NCI-H2081 (cell line): ENCODE data around the gene THAP11.
"Not testable (repeated sequence)": the region's sequence is repeated elsewhere in the genome, so short reads cannot be mapped to it uniquely, and the experiment has no call there.

Experiments used
- DNase-seq, 2 experiments: peaks; one replicate each; lab custom pipeline; 2025; lab: John Stamatoyannopoulos, UW

THAP11 gene

DNA sequence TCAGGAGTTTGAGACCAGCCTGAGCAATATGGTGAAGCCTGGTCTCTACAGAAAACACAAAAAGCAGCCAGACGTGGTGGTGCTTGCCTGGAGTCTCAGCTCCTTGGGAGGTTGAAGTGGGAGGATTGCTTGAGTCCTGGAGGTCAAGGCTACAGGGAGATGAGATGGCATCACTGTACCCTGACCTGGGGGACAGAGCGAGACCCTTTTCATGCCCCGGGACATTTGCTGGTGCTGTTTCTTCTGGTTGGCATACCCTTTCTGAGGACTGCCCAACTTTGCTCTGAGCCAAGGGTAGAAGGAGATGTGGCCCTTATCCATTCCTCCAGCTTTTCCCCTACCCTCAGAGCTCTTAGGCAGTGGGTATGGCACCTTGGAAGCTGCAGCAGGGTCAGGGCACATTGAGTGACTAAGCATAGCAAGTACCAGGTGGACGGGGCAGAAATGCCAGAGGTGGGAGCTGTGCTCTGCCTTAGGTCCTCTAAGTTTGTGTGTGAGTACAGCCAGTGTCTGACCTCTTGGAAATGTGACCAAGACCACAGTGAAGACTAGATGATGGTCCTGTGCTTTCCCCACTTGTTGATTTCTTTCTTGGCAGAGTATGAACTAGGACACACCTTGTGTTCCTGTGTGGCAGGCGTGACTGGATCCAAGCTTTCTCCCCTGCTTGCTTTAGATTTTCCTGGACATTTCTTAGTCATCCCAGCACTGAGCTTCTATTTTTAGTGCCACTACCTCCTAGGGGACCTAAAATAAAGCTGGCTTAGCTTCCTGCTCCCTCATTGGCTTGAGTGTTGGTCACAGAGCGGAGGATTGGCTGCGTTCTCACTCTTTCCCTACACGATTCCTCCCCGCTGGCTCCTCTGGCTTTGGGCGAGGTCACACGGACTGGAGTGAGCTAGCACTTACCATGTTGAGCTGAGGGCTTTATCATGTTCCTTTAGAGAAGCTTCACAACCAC lies 20.8 kb downstream of the THAP11 start:
- DNase-seq, result no peak

DNA sequence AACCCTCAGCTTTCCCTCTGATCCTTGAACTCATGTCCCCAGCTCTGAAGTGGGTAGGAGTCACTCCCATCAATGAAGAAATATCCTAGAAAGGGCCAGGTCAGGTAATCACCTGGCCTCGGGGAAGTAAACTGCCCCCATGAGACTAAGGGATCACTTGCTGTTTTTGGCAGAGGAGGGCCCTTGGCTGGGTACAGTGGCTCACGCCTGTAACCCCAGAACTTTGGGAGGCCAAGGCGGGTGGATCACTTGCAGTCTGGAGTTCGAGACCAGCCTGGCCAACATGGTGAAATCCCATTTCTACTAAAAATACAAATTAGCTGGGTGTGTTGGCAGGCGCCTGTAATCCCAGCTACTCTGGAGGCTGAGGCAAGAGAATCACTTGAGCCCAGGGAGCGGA lies 21.9 kb downstream of the THAP11 start:
- DNase-seq, result not testable (repeated sequence)

GRCh38 chr16:67864594-67864993 lies 22.5 kb downstream of the THAP11 start:
- no peak for DNase-seq

- no peak for DNase-seq
Observed at GRCh38 chr16:67865318-67865717, 23.2 kb downstream of the THAP11 start.

DNA sequence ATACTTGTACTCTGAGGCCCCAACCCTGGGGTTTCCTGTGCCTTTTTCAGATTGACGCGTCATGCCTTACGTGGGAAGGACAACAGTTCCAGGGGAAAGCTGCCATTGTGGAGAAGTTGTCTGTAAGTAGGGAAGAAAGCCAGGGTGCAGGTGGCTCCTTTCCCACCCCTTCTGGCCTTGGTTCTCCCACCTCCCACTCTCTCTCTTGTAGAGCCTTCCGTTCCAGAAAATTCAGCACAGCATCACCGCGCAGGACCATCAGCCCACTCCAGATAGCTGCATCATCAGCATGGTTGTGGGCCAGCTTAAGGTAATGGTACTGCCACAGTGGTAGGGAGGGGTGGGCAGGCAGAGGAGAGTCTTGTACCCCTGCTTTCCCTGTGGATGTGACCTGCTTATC lies 26.2 kb downstream of the THAP11 start:
- DNase-seq, result no peak

GRCh38 chr16:67869653-67870052 lies 27.5 kb downstream of the THAP11 start:
- DNase-seq, result no peak

GRCh38 chr16:67871256-67871655 lies 29.1 kb downstream of the THAP11 start:
- no peak for DNase-seq

- no peak for DNase-seq
Observed at GRCh38 chr16:67872131-67872630, 30.1 kb downstream of the THAP11 start.

DNA sequence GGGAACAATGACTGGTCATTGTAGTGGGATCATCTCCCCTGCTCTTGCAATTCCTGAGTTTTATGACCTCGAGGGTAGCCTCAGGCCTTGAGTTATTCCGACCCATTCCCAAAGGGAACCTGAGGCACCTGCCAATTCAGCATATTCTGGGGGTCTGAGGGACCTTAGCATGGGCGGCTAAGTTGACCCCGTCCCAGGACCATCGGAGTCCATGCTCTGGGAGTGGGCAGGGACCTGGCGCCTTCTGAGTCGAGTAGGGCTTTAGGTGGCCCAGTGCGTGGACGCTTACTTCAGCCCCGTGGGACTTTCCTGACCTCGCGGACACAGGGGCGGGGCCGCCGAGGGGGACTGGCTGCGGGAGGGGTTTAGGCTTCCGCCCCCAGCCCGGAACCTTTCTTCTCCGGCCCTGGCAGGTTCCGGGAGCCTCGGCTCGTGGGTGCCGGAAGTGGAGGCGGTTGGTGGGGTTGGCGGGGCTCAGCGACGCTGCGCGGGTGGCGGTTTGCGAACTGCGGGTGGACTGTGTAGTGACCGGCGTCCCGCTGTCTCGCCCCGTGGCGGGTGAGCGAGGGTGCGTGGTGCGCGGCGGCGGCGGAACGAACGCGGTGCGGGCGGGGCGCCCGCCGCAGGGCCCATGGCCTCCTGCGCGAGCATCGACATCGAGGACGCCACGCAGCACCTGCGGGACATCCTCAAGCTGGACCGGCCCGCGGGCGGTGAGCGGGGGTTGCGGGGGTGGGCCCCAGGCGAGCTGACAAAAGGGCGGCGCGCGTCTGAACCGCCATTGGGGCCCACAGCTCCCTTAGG lies 30.7 kb downstream of the THAP11 start, which contains the start of gene EDC4:
Gene EDC4, plus strand, starts transcription at position 422 of the 804 bp plus-strand sequence. Its CDS starts 210 bp downstream, at position 632.
- DNase-seq, result peak; percentile 24 to 54

GRCh38 chr16:67873435-67874370 lies 31.6 kb downstream of the THAP11 start:
- DNase-seq, result no peak

GRCh38 chr16:67874372-67874771 lies 32.3 kb downstream of the THAP11 start:
- no peak for DNase-seq

GRCh38 chr16:67877064-67877463 lies 34.9 kb downstream of the THAP11 start:
- no peak for DNase-seq

DNA sequence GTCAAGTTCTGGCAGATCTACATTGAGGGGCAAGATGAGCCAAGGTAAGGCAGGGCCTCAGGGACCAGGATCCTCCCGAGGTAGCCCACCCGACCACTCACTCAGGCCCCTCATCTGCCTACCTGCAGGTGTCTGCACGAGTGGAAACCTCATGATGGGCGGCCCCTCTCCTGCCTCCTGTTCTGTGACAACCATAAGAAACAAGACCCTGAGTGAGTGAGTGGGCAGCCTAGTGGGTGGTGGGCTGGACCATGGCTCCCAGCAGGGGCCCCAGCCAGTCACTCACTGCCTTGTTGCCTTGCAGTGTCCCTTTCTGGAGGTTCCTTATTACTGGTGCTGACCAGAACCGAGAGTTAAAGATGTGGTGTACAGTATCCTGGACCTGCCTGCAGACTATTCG lies 36.1 kb downstream of the THAP11 start:
- no peak for DNase-seq

GRCh38 chr16:67878846-67879245 lies 36.7 kb downstream of the THAP11 start:
- no peak for DNase-seq

DNA sequence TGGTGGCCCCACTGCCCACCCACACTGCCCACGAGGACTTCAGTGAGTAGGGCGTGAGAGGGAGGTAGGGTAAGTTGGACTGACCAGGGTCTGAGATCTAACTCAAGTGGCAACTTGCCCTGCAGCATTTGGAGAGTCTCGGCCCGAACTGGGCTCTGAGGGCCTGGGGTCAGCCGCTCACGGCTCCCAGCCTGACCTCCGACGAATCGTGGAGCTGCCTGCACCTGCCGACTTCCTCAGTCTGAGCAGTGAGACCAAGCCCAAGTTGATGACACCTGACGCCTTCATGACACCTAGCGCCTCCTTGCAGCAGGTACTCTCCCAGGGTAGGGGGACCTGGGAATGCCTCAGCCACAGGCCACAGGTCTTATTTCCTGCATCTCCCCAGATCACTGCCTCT lies 37.3 kb downstream of the THAP11 start:
- DNase-seq, result no peak

- DNase-seq, result no peak
Observed at GRCh38 chr16:67879936-67880335, 37.8 kb downstream of the THAP11 start.

GRCh38 chr16:67880584-67880983 lies 38.5 kb downstream of the THAP11 start:
- no peak for DNase-seq

DNA sequence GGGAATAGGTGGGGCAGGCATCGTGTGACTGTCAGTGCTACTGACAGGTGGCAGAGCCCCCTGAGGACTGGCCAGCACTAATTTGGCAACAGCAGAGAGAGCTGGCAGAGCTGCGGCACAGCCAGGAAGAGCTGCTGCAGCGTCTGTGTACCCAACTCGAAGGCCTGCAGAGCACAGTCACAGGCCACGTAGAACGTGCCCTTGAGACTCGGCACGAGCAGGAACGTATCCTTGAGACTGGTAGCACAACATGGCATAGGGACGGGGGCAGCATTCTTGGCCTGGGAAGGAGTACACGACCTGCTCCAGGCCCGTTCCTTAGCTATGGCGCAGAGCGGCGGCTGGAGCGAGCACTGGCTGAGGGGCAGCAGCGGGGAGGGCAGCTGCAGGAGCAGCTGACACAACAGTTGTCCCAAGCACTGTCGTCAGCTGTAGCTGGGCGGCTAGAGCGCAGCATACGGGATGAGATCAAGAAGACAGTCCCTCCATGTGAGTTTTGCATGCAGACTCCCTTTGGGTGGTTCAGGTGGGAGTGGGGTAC lies 39.6 kb downstream of the THAP11 start:
- no peak for DNase-seq

DNA sequence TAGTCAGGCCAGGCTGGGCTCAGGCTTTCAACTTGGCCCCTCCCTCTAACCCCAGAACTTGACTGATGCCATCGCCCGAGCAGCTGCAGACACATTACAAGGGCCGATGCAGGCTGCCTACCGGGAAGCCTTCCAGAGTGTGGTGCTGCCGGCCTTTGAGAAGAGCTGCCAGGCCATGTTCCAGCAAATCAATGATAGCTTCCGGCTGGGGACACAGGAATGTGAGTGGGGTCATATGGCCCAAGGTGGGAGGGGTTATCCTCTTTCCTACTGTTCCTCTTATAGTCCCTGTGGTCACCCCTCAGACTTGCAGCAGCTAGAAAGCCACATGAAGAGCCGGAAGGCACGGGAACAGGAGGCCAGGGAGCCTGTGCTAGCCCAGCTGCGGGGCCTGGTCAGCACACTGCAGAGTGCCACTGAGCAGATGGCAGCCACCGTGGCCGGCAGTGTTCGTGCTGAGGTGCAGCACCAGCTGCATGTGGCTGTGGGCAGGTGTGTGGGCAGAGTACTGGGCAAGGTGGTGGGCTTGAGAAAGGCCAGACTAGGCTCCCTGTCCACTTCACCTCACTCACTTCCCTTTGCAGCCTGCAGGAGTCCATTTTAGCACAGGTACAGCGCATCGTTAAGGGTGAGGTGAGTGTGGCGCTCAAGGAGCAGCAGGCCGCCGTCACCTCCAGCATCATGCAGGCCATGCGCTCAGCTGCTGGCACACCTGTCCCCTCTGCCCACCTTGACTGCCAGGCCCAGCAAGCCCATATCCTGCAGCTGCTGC lies 40.4 kb downstream of the THAP11 start:
- DNase-seq, result no peak

DNA sequence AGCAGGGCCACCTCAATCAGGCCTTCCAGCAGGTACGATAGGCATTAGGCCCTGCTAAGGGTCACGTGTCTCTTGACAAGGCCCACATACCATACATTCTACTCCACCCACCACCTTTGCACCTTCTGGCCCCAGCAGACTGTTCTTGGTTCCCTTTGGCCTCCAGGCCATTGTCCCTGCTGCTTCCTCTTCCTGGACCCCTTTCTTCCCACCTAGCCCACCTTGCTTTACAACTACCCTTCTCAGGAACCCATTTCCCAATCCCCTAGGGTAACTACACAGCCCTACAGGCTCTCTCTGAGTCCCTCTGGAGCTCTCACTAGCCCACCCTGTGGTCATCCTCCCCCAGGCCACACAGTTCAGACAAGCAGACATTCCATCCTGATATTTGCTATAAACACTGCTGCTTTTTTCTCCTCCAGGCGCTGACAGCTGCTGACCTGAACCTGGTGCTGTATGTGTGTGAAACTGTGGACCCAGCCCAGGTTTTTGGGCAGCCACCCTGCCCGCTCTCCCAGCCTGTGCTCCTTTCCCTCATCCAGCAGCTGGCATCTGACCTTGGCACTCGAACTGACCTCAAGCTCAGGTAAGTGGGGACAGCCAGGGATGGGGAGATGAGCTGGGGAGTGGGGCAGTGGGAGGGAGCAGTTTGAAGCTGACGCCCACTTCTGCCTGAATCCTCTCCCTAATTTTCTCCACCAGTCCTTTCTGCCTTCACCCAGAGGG lies 41.2 kb downstream of the THAP11 start:
- no peak for DNase-seq
